K562 (cell line): ENCODE measurements around the gene BCAS3. TPM values are rescaled to one million over a fixed set of nuclear protein-coding genes. Genes with fewer than 3 reads are reported as not detected.

ENCODE experiments used
- ATAC-seq: fragments of 200-7000 bp; cut with Tn5 transposase; 3 replicates; pipeline ENCODE4 v1.9.1; 2020; ENCODE audit warnings: moderate library complexity
- BruUV-seq: library from RNA; stranded (reverse); fragments of 400-500 nt; replicated peaks from 2 replicates; lab custom pipeline; 2021; lab: Mats Ljungman, UMichigan
- CTCF ChIA-PET: fragments of 300-600 bp; formaldehyde crosslinking; extraction: SDS; loops from one replicate; lab custom pipeline; 2021; ENCODE audit warnings: low intra/inter-chr PET ratio; lab: Yijun Ruan, JAX
- POLR2A ChIA-PET: fragments of 300-600, 350-650 bp; sonication (Branson Sonifier 250); formaldehyde crosslinking; extraction: SDS; loops from one replicate; lab custom pipeline; 2021; ENCODE audit warnings: antibody characterized with exemption, inconsistent platforms; lab: Yijun Ruan, JAX
- DNase-seq, 4 experiments: peaks; one replicate each; pipeline versions ENCODE4 v3.0.0 to v3.0.0-alpha.2; 2011 to 2018; ENCODE audit warnings: low spot score in 3 of 4, mixed read lengths in 3 of 4; ENCODE audit errors: extremely low read depth in 1 of 4
- FAIRE-seq: peaks from 2 replicates; lab custom pipeline; 2011; peaks lifted over from hg19 to GRCh38; lab: Jason Lieb, UNC
- H2AFZ ChIP-seq: 2 replicates; pipeline ENCODE4 v1.6.0; 2011; ENCODE audit warnings: low read depth, low read length, control low read depth, inconsistent platforms
- H3K27ac ChIP-seq: fragments of 200-600 bp; 3 replicates; pipeline ENCODE4 v1.8.0; 2011; ENCODE audit warnings: low read depth, mild to moderate bottlenecking, control low read depth, inconsistent platforms, low read length, moderate library complexity, mixed read lengths; ENCODE audit errors: extremely low read depth
- H3K27me3 ChIP-seq, 2 experiments: fragments of 300-600 bp in 1 of 2; 2 replicates in 1 of 2; 3 replicates in 1 of 2; pipeline versions ENCODE4 v1.6.0 to v1.8.0; 2011; ENCODE audit warnings: inconsistent platforms in 2 of 2, low read length in 2 of 2, mild to moderate bottlenecking in 1 of 2, mixed read lengths in 1 of 2, moderate library complexity in 1 of 2; ENCODE audit not compliant: control insufficient read depth in 2 of 2, insufficient read depth in 2 of 2
- H3K36me3 ChIP-seq: fragments of 300-600 bp; 3 replicates; pipeline ENCODE4 v1.8.0; 2011; ENCODE audit warnings: mild to moderate bottlenecking, low read length, inconsistent platforms; ENCODE audit not compliant: control insufficient read depth, insufficient read depth
- H3K4me1 ChIP-seq, 2 experiments: fragments of 200-600 bp in 1 of 2; replicated peaks in 1 of 2; 2 replicates in 1 of 2; 3 replicates in 1 of 2; pipeline versions ENCODE4 v1.5.1 to v1.8.0; 2011; ENCODE audit warnings: inconsistent platforms in 2 of 2, low read length in 2 of 2, mild to moderate bottlenecking in 1 of 2, mixed read lengths in 1 of 2, moderate library complexity in 1 of 2; ENCODE audit not compliant: control insufficient read depth in 2 of 2, insufficient read depth in 2 of 2
- H3K4me2 ChIP-seq: 2 replicates; pipeline ENCODE4 v1.6.1; 2011; ENCODE audit warnings: low read length, control low read depth, inconsistent platforms, mixed read lengths; ENCODE audit not compliant: insufficient read depth
- H3K4me3 ChIP-seq: fragments of 200-600 bp; sonication (generic), shearing (Covaris generic); 2 replicates; pipeline ENCODE4 v1.5.1; 2016; ENCODE audit warnings: control low read depth, inconsistent platforms
- H3K79me2 ChIP-seq: fragments of 200-600 bp; 3 replicates; pipeline ENCODE4 v1.8.0; 2011; ENCODE audit warnings: low read length, inconsistent platforms; ENCODE audit not compliant: control insufficient read depth, insufficient read depth
- H3K9ac ChIP-seq, 2 experiments: 2 replicates each; pipeline versions ENCODE4 v1.6.0 to v1.6.1; 2011; ENCODE audit warnings: low read depth in 2 of 2, low read length in 2 of 2, control low read depth in 1 of 2, inconsistent platforms in 1 of 2, mild to moderate bottlenecking in 1 of 2, mixed read lengths in 1 of 2; ENCODE audit not compliant: insufficient read depth in 1 of 2
- H3K9me1 ChIP-seq: one replicate; pipeline ENCODE4 v1.6.0; 2011; ENCODE audit warnings: inconsistent platforms, mild to moderate bottlenecking, low read length, moderate library complexity; ENCODE audit not compliant: control insufficient read depth, insufficient read depth
- H3K9me3 ChIP-seq: replicated peaks from 2 replicates; pipeline ENCODE4 v1.5.1; 2011; ENCODE audit warnings: low read depth, low read length, inconsistent platforms; ENCODE audit not compliant: control insufficient read depth, insufficient read depth
- H4K20me1 ChIP-seq: replicated peaks from 2 replicates; pipeline ENCODE4 v1.6.1; 2011; ENCODE audit warnings: low read length, inconsistent platforms, mixed read lengths; ENCODE audit not compliant: control insufficient read depth, insufficient read depth
- BDP1 ChIP-seq: IDR thresholded peaks from 3 replicates; pipeline ENCODE4 v1.6.1; 2011; ENCODE audit not compliant: insufficient read length, insufficient read depth
- C11orf30 ChIP-seq: fragments of 450-650 bp; IDR thresholded peaks from 2 replicates; pipeline ENCODE4 v1.6.1; 2016; ENCODE audit warnings: low read depth, mild to moderate bottlenecking
- MAFF ChIP-seq: IDR thresholded peaks from 2 replicates; pipeline ENCODE4 v1.6.1; 2012; ENCODE audit warnings: low read length, improper control_type of control experiment
- MAFG ChIP-seq: fragments of 450-650 bp; conservative IDR thresholded peaks from 2 replicates; pipeline ENCODE4 v1.6.1; 2016; ENCODE audit warnings: missing genetic modification characterization, missing compliant biosample characterization
- MAFK ChIP-seq: IDR thresholded peaks from 2 replicates; pipeline ENCODE4 v1.6.1; 2011; ENCODE audit warnings: low read length, improper control_type of control experiment
- SIN3B ChIP-seq: fragments of 450-650 bp; IDR thresholded peaks from 2 replicates; pipeline ENCODE4 v1.6.1; 2017; ENCODE audit warnings: low read depth, mild to moderate bottlenecking, moderate library complexity
- ZNF197 ChIP-seq: fragments of 200-800 bp; sonication (Bioruptor generic); IDR thresholded peaks from 2 replicates; pipeline ENCODE4 v1.6.1; 2016; ENCODE audit warnings: low read depth, missing genetic modification characterization, missing compliant biosample characterization
- ZNF316 ChIP-seq: fragments of 450-650 bp; IDR thresholded peaks from 2 replicates; pipeline ENCODE4 v1.6.1; 2016
- ZNF830 ChIP-seq: fragments of 250-450 bp; sonication (Bioruptor Pico); IDR thresholded peaks from 2 replicates; pipeline ENCODE4 v1.5.0; 2021; ENCODE audit warnings: mild to moderate bottlenecking
- WGBS: fragments of 100-300 bp; shearing (Covaris generic); methylation state at CpG from one replicate; pipeline ENCODE4 v1.1.6; 2016; ENCODE audit warnings: low coverage, mixed read lengths; ENCODE audit not compliant: insufficient coverage; ENCODE audit errors: missing lambda C conversion rate; 5-methylcytosine and 5-hydroxymethylcytosine counted together
- in situ Hi-C: fragments of 300-500 bp; cut with MboI; formaldehyde crosslinking; loops from 4 replicates; pipeline ENCODE4 v1.15.0; 2018; ENCODE audit warnings: inconsistent platforms, mixed read lengths
- intact Hi-C: fragments of 100-400 bp; cut with micrococcal nuclease; formaldehyde crosslinking; loops from 2 replicates; pipeline ENCODE4 v1.14.2; 2022
- polyA plus RNA-seq, 8 experiments: library from polyadenylated mRNA; depleted of rRNA in 4 of 8; stranded (reverse) in 5 of 8; unstranded in 3 of 8; fragments of >200 nt; fragmentation: Nextera tagmentation in 2 of 8; fragmentation: Illumina TruSeq in 1 of 8; extraction: Ambion mirVana in 2 of 8; extraction: Trizol in 1 of 8; gene quantifications; 2 replicates each; pipeline versions ENCODE4 v1.2.1 to v1.2.3, GENCODE V29; 2011 to 2014; ENCODE audit warnings: inconsistent platforms in 1 of 8, missing spikeins in 1 of 8
- total RNA-seq, 7 experiments: library from RNA; depleted of rRNA in 6 of 7; stranded (reverse); fragments of >200 nt in 6 of 7; fragmentation: Illumina TruSeq in 2 of 7; extraction: Trizol in 2 of 7; gene quantifications; 2 replicates each; pipeline versions ENCODE4 v1.2.1 to v1.2.3, GENCODE V29; 2011 to 2021; ENCODE audit warnings: low replicate concordance in 1 of 7
- TF ChIP-seq, protein P1 (sequence below): sonication (generic); formaldehyde crosslinking; IDR thresholded peaks from 2 replicates; pipeline ENCODE4 v1.8.0; 2023; ENCODE audit warnings: mild to moderate bottlenecking, missing genetic modification reagents

BCAS3 gene
- total and polyA plus RNA-seq, 9 of the 15 experiments (the other 6 are each of a cell fraction or from before 2014, with no cell fraction given) = 1.9 to 5.5 (median 3.5) TPM

GRCh38 chr17:61002316-61002736 lies 324.7 kb downstream of the BCAS3 start (continued):
- TF ChIP-seq, protein P1, sequence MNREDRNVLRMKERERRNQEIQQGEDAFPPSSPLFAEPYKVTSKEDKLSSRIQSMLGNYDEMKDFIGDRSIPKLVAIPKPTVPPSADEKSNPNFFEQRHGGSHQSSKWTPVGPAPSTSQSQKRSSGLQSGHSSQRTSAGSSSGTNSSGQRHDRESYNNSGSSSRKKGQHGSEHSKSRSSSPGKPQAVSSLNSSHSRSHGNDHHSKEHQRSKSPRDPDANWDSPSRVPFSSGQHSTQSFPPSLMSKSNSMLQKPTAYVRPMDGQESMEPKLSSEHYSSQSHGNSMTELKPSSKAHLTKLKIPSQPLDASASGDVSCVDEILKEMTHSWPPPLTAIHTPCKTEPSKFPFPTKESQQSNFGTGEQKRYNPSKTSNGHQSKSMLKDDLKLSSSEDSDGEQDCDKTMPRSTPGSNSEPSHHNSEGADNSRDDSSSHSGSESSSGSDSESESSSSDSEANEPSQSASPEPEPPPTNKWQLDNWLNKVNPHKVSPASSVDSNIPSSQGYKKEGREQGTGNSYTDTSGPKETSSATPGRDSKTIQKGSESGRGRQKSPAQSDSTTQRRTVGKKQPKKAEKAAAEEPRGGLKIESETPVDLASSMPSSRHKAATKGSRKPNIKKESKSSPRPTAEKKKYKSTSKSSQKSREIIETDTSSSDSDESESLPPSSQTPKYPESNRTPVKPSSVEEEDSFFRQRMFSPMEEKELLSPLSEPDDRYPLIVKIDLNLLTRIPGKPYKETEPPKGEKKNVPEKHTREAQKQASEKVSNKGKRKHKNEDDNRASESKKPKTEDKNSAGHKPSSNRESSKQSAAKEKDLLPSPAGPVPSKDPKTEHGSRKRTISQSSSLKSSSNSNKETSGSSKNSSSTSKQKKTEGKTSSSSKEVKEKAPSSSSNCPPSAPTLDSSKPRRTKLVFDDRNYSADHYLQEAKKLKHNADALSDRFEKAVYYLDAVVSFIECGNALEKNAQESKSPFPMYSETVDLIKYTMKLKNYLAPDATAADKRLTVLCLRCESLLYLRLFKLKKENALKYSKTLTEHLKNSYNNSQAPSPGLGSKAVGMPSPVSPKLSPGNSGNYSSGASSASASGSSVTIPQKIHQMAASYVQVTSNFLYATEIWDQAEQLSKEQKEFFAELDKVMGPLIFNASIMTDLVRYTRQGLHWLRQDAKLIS = no peak

- intact Hi-C loops = no loop called here
- WGBS = 21% methylated on average over 5 of the region's 5 CpGs
- TF ChIP-seq C11orf30 (peak; percentile 61; the same call in 1 of the 2 replicates), MAFK (0 out of 2 replicates have a peak, but pooled peaks have one; percentile 36), MAFG (tag) (no peak), SIN3B (no peak), MAFF (0 out of 2 replicates have a peak, but pooled peaks have one; percentile 30), BDP1 (no peak), ZNF830 (CRISPR knock-in tag) (no peak), ZNF316 (peak; percentile 59; the same call in 1 of the 2 replicates), ZNF197 (CRISPR knock-in tag) (no peak)
- Histone ChIP-seq H3K36me3 (no peaks in the 10 kb centered on the region), H3K4me3 (no peak overlapping the region), H3K27ac (no peak overlapping the region), H3K9ac (no peak overlapping the region), H3K9me1 (no peaks in the 10 kb centered on the region), H3K9me3 (no peaks in the 10 kb centered on the region), H3K27me3 (no peaks in the 10 kb centered on the region), H3K4me2 (no peak overlapping the region), H4K20me1 (no peaks in the 10 kb centered on the region), H3K79me2 (no peaks in the 10 kb centered on the region), H2AFZ (no peak overlapping the region), H3K4me1 (no peaks in the 10 kb centered on the region)
- FAIRE-seq (peak; percentile 42), DNase-seq (no peak), ATAC-seq (no peak)
- ChIA-PET CTCF (no interaction called here), POLR2A (no interaction called here)
- in situ Hi-C loops = no loop called here
- no TSS peak for BruUV-seq
Measured at GRCh38 chr17:61005358-61005757, 327.7 kb downstream of the BCAS3 start.
